Activated CD4-positive, alpha-beta memory T cell treated with anti-CD3 and anti-CD28 coated beads, Interleukin-2, amount 10 ng/mL, durations not matched to agents 7 days and 5 days (primary cell): ENCODE data around the gene C3orf18. TPM values are rescaled to one million over a fixed set of nuclear protein-coding genes. Genes with fewer than 3 reads are reported as not detected.

Experiments used
- CTCF ChIA-PET: fragments of 350-600 bp; sonication (Branson Sonifier 250); formaldehyde crosslinking; loops from one replicate; lab custom pipeline; 2021; ENCODE audit warnings: antibody characterized with exemption, inconsistent platforms; lab: Charles Lee
- POLR2A ChIA-PET: fragments of 350-600 bp; sonication (Branson Sonifier 250); formaldehyde crosslinking; loops from one replicate; lab custom pipeline; 2021; ENCODE audit warnings: antibody characterized with exemption; lab: Charles Lee
- DNase-seq: peaks from one replicate; pipeline ENCODE4 v3.0.0-alpha.2; 2020
- H3K27ac Mint-ChIP-seq: one replicate; pipeline ENCODE4 v1.8.0; 2021; ENCODE audit warnings: mild to moderate bottlenecking, mixed read lengths
- H3K27me3 Mint-ChIP-seq: one replicate; pipeline ENCODE4 v1.8.0; 2021; ENCODE audit warnings: mixed read lengths
- H3K36me3 Mint-ChIP-seq: one replicate; pipeline ENCODE4 v1.8.0; 2021; ENCODE audit warnings: low read depth, mixed read lengths
- H3K4me1 Mint-ChIP-seq: one replicate; pipeline ENCODE4 v1.8.0; 2021; ENCODE audit warnings: mixed read lengths
- H3K4me3 Mint-ChIP-seq: one replicate; pipeline ENCODE4 v1.8.0; 2021; ENCODE audit warnings: mild to moderate bottlenecking, mixed read lengths
- H3K9me3 Mint-ChIP-seq: one replicate; pipeline ENCODE4 v1.8.0; 2021; ENCODE audit warnings: mixed read lengths
- total RNA-seq, 2 experiments: library from RNA; stranded (reverse); gene quantifications; one replicate each; pipeline ENCODE4 v1.2.3, GENCODE V29; 2021

C3orf18 gene
- total RNA-seq: 10 to 100 TPM; 14.6 to 17.5 TPM

DNA sequence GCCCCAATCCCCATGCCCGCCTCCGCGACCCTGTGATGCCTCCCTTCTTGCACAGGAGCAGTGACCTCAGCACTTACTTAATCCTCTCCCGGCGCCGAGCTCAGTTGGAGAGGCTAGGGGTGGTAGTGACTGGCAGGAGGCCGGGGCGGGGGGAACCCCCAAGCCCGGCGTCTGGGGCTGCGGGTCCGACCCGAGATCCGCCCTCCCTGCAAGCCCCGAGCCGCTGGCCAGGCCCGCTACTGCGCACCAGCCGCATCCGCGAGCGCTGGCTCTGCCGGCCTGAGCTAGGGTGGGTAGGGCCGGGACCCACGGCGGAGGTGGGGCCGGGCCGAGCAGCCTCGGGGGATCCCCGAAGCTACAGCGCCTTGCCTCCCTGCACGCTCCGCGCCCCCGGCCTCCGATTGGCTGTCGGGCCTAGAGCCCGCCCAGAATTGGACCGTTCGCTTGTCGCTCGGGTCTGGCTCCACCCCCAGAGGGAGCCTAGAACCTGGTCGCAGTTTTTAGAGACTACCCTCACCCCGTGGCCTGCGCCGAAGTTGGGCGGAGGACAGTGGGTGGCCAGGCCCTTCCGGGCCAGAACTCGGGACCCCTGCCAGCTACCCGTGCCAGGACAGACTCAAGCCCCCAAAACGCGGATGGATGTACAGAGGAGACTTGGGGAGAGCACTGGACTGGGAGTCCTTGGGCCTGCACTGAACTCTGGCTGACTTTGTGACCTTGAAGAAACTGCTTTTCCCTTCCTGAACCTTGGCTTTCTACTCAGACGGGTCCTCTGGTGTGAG is at the start of gene C3orf18:
Gene C3orf18, minus strand, starts transcription at position 362 of the 782 bp plus-strand sequence. CDS start 2,048 bp downstream, outside the sequence.
- DNase-seq: peak; percentile 97
- Mint-ChIP-seq H3K27me3 (no peaks in the 10 kb centered on the region), H3K4me3 (peak within 1 kb of the TSS; percentile 98), H3K4me1 (peaks cover 62% of the 10 kb centered on the region), H3K27ac (peak within 1 kb of the TSS; percentile 97), H3K9me3 (no peaks in the 10 kb centered on the region), H3K36me3 (peaks cover 19% of the 10 kb centered on the region)
- ChIA-PET CTCF (interaction anchor here (0.8 to 18.5 kb wide), 8 partner anchors 13 to 85 kb away, joined by 3 to 854 read pairs (median 5); partner anchors contain the start of genes CISH and MAPKAPK3), POLR2A (interaction anchor here (0.8 to 37.3 kb wide), 8 partner anchors 11 to 229 kb away, joined by 3 to 4963 read pairs (median 4); partner anchors contain the start of genes CISH, MAPKAPK3 and RASSF1)

DNA sequence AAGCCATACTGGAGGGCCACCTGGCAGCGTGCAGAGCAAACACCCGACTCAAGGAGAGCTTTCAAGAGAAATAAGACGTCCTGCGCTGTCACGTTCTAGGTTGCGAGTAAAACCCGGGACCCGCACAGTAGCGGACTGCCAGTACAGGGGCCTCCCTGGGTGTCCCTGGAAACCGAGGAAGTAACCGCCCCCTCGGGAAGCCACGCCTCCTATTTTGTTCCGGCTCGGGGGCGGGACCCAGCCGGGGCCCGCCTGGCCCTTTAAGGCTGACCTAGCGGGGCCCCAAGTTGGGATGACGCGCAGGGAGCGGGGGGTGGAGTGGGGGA is 49.2 kb upstream of the C3orf18 start:
- peak; percentile 97 for DNase-seq
- Mint-ChIP-seq H3K9me3 (no peaks in the 10 kb centered on the region), H3K4me3 (peak overlapping the region; percentile 77), H3K36me3 (peaks cover 56% of the 10 kb centered on the region), H3K27ac (peak overlapping the region; percentile 87), H3K4me1 (peaks cover 62% of the 10 kb centered on the region), H3K27me3 (no peaks in the 10 kb centered on the region)
- POLR2A ChIA-PET: interaction anchor here (0.6 to 34.1 kb wide), 17 partner anchors 8 to 778 kb away, joined by 3 to 4963 read pairs (median 6); partner anchors contain the start of genes C3orf18, CYB561D2, HEMK1 and MANF
- CTCF ChIA-PET: interaction anchor here (0.8 to 21.3 kb wide), 26 partner anchors 10 to 771 kb away, joined by 3 to 854 read pairs (median 5); partner anchors contain the start of genes C3orf18, HEMK1 and MANF

GRCh38 chr3:50616003-50616769 is 48.6 kb upstream of the C3orf18 start:
- ChIA-PET POLR2A (interaction anchor here (0.6 to 34.1 kb wide), 21 partner anchors 8 to 778 kb away, joined by 3 to 4963 read pairs (median 5); partner anchors contain the start of genes C3orf18, CYB561D2, HEMK1 and MANF), CTCF (interaction anchor here (0.7 to 21.3 kb wide), 36 partner anchors 10 to 1066 kb away, joined by 3 to 854 read pairs (median 5); partner anchors contain the start of genes C3orf18, DOCK3, HEMK1 and MANF)
- Mint-ChIP-seq H3K27me3 (no peaks in the 10 kb centered on the region), H3K9me3 (no peaks in the 10 kb centered on the region), H3K4me3 (peak overlapping the region; percentile 77), H3K4me1 (peaks cover 60% of the 10 kb centered on the region), H3K27ac (peak overlapping the region; percentile 87), H3K36me3 (peaks cover 59% of the 10 kb centered on the region)
- DNase-seq: peak; percentile 86

GRCh38 chr3:50615190-50615589 is 47.6 kb upstream of the C3orf18 start:
- Mint-ChIP-seq H3K27me3 (no peaks in the 10 kb centered on the region), H3K9me3 (no peaks in the 10 kb centered on the region), H3K4me3 (peak overlapping the region; percentile 77), H3K36me3 (peaks cover 59% of the 10 kb centered on the region), H3K4me1 (peaks cover 50% of the 10 kb centered on the region), H3K27ac (peak overlapping the region; percentile 87)
- POLR2A ChIA-PET: interaction anchor here (1.1 to 34.1 kb wide), 9 partner anchors 9 to 779 kb away, joined by 3 to 4963 read pairs (median 10); partner anchors contain the start of genes C3orf18, HEMK1 and MANF
- CTCF ChIA-PET: interaction anchor here (0.6 to 21.3 kb wide), 23 partner anchors 11 to 1067 kb away, joined by 3 to 854 read pairs (median 6); partner anchors contain the start of genes C3orf18, DOCK3, HEMK1 and MANF
- DNase-seq: no peak

DNA sequence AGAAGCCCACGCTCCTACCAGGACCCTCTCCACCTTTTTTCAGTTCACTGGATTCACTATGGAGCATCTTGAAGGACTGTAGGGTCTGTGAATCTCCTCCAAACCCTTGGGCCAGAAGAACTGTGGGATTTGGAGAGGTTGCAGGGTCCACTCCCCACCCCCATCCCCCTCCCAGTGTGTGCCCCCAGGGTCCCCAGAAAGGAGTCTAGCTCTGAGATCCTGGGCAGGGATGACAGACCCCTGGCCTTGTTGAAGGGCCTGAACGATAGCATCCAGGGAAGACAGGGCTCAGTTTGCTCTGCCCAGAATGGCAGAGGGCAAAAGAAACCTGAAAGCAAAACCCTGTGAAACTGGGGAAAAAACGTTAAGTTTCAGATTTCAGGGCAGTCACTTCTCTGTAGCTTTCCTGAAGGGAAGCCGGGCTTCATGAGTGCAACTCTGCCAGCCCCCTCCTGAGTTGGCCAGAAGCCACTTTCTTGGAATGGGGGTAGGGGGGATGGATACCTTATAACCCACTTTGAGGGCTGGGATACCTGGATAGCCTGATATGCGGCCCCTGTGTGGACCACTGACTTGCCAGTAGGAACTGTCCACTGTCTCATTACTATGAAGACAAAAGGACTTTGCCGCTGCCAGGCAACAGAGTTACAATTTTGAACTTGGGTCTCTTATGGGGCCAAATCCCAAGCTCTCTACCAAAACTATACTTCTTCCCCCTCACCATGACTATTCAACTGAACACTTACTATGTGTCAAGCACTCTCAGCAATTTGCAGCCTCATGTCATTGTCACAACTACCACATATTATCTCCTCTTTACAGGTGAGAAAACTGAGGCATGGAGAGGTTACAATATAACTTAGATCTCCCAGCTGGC is 45.7 kb upstream of the C3orf18 start:
- H3K27me3 Mint-ChIP-seq: no peaks in the 10 kb centered on the region
- H3K4me3 Mint-ChIP-seq: peak overlapping the region; percentile 98
- H3K9me3 Mint-ChIP-seq: no peaks in the 10 kb centered on the region
- H3K36me3 Mint-ChIP-seq: peaks cover 62% of the 10 kb centered on the region
- CTCF ChIA-PET: interaction anchor here (0.6 to 21.3 kb wide), 13 partner anchors 11 to 772 kb away, joined by 3 to 854 read pairs (median 4); partner anchors contain the start of genes C3orf18, CYB561D2, HEMK1 and MANF
- POLR2A ChIA-PET: interaction anchor here (0.6 to 34.1 kb wide), 20 partner anchors 9 to 1074 kb away, joined by 3 to 4963 read pairs (median 4); partner anchors contain the start of genes C3orf18, DOCK3, HEMK1 and MANF
- H3K27ac Mint-ChIP-seq: peak overlapping the region; percentile 99
- DNase-seq: no peak
- peaks cover 32% of the 10 kb centered on the region for H3K4me1 Mint-ChIP-seq

GRCh38 chr3:50612234-50612882 is 44.8 kb upstream of the C3orf18 start:
- Mint-ChIP-seq H3K4me1 (peaks cover 32% of the 10 kb centered on the region), H3K9me3 (no peaks in the 10 kb centered on the region), H3K27me3 (no peaks in the 10 kb centered on the region), H3K27ac (peak overlapping the region; percentile 99), H3K36me3 (peaks cover 68% of the 10 kb centered on the region), H3K4me3 (peak overlapping the region; percentile 98)
- POLR2A ChIA-PET: interaction anchor here (0.9 to 34.1 kb wide), 21 partner anchors 8 to 1272 kb away, joined by 3 to 4963 read pairs (median 5); partner anchors contain the start of genes C3orf18, CYB561D2, DCAF1 and DOCK3
- DNase-seq: no peak
- CTCF ChIA-PET: interaction anchor here (0.7 to 21.3 kb wide), 13 partner anchors 10 to 778 kb away, joined by 3 to 854 read pairs (median 4); partner anchors contain the start of genes C3orf18, CYB561D2, HEMK1 and NPRL2

DNA sequence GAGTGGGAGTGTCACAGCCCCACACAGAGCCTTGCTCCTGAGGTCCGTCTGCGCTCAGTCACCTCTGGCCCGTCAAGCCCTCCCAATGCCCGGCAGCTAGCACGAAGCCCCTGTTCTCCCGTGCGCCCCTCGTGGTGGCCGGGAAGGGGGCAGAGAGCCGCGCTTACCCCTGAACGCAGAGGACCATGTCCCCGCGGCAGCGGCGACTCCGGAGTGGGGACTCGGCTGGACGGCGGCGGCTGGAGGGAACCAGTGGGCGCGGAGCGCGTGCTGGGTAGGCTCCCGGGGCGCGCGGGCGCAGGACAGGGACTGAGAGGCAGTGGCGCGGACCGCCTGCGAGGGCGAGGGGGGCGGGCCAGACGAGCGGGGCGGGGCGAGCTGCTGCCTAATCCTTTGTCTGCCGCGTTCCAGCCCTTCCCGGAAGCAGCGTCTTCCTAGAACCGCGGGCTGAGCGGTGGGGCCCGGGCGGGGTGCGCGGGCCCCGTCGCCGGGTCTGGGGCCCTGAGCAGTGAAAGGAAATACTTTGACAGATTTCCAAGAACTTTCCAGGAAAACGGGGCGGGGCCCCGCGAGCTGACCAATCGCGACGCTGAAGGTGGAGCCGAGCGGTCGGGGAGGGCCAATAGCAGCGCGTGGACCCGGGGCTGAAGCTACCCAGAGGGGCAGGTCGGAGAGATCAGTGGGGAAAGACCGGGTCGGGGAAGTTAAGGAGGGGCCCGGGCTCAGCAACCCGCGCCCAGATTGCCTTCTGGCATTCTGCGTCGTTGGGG is 44.1 kb upstream of the C3orf18 start, which contains the start of gene CISH:
Gene CISH, minus strand, starts transcription at position 311 of the 770 bp plus-strand sequence. Its CDS starts 124 bp downstream, at position 187.
- ChIA-PET POLR2A (interaction anchor here (0.9 to 34.1 kb wide), 12 partner anchors 8 to 1271 kb away, joined by 3 to 4963 read pairs (median 10); partner anchors contain the start of genes C3orf18, CYB561D2, DCAF1 and HEMK1), CTCF (interaction anchor here (0.7 to 21.3 kb wide), 9 partner anchors 10 to 779 kb away, joined by 3 to 854 read pairs (median 3); partner anchors contain the start of genes C3orf18, CYB561D2, HEMK1 and NPRL2)
- DNase-seq: peak; percentile 99
- peaks cover 33% of the 10 kb centered on the region for H3K4me1 Mint-ChIP-seq
- H3K27ac Mint-ChIP-seq: peak within 1 kb of the TSS; percentile 99
- H3K27me3 Mint-ChIP-seq: no peaks in the 10 kb centered on the region
- H3K4me3 Mint-ChIP-seq: peak within 1 kb of the TSS; percentile 98
- peaks cover 75% of the 10 kb centered on the region for H3K36me3 Mint-ChIP-seq
- no peaks in the 10 kb centered on the region for H3K9me3 Mint-ChIP-seq

GRCh38 chr3:50610992-50611463 is 43.5 kb upstream of the C3orf18 start:
- H3K4me3 Mint-ChIP-seq: peak overlapping the region; percentile 98
- H3K4me1 Mint-ChIP-seq: peaks cover 30% of the 10 kb centered on the region
- POLR2A ChIA-PET: interaction anchor here (1.0 to 34.1 kb wide), 15 partner anchors 5 to 1058 kb away, joined by 4 to 4963 read pairs (median 11); partner anchors contain the start of genes C3orf18, CISH, CYB561D2 and DCAF1
- CTCF ChIA-PET: interaction anchor here (0.9 to 21.3 kb wide), 6 partner anchors 9 to 42 kb away, joined by 3 to 854 read pairs (median 20); partner anchors contain the start of genes C3orf18 and HEMK1
- H3K27ac Mint-ChIP-seq: peak overlapping the region; percentile 99
- no peaks in the 10 kb centered on the region for H3K27me3 Mint-ChIP-seq
- no peak for DNase-seq
- no peaks in the 10 kb centered on the region for H3K9me3 Mint-ChIP-seq
- peaks cover 81% of the 10 kb centered on the region for H3K36me3 Mint-ChIP-seq

- Mint-ChIP-seq H3K36me3 (peaks cover 87% of the 10 kb centered on the region), H3K27me3 (no peaks in the 10 kb centered on the region), H3K4me3 (peak overlapping the region; percentile 98), H3K9me3 (no peaks in the 10 kb centered on the region), H3K27ac (peak overlapping the region; percentile 99), H3K4me1 (peaks cover 30% of the 10 kb centered on the region)
- DNase-seq: peak; percentile 68
- CTCF ChIA-PET: interaction anchor here (1.1 to 21.3 kb wide), 8 partner anchors 10 to 780 kb away, joined by 3 to 854 read pairs (median 8); partner anchors contain the start of genes C3orf18, HEMK1 and RASSF1
- POLR2A ChIA-PET: interaction anchor here (0.9 to 34.1 kb wide), 16 partner anchors 6 to 1677 kb away, joined by 3 to 4963 read pairs (median 8); partner anchors contain the start of genes C3orf18, CISH, CYB561D2 and DCAF1
These were observed 42.8 kb upstream of the C3orf18 start for GRCh38 chr3:50610181-50610971.
